Activated naive CD4-positive, alpha-beta T cell (primary cell): Measurements from ENCODE around the gene MAP3K19.
"Not testable (repeated sequence)": the region's sequence is repeated elsewhere in the genome, so short reads cannot be mapped to it uniquely, and the experiment has no call there.

Experiments
- DNase-seq, 4 experiments: peaks; one replicate each; lab custom pipeline; 2025; lab: John Stamatoyannopoulos, UW

The MAP3K19 gene

GRCh38 chr2:134985061-134985460 lies 62.2 kb downstream of the MAP3K19 start:
- no peak for DNase-seq

GRCh38 chr2:134982603-134983002 lies 64.6 kb downstream of the MAP3K19 start:
- DNase-seq: no peak

- DNase-seq: no peak
These were observed 66.6 kb downstream of the MAP3K19 start for GRCh38 chr2:134980639-134981038.

DNA sequence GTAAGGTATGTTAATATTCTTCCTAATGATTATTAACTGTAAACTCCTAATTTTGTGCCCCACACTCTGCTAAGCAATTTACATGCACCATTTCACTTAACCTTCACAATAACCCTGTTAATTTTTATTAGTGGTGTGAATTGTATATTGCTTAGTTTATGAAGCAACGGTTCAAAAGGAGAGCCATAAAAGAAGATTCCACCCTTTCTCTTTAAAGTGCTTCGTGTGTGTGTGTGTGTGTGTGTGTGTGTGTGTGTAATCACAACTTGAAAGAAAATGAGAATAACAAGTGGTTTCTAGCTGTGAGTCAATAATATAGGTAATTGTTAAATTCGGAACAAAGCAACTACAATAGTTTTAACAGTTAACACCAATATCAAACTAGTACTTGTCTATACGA lies 68.0 kb downstream of the MAP3K19 start:
- no peak for DNase-seq

- not testable (repeated sequence) for DNase-seq
These were observed 70.1 kb downstream of the MAP3K19 start for GRCh38 chr2:134977104-134977503.

GRCh38 chr2:134976074-134976702 lies 71.1 kb downstream of the MAP3K19 start:
- DNase-seq: no peak

- DNase-seq: no peak
These were observed 71.8 kb downstream of the MAP3K19 start for GRCh38 chr2:134975281-134976009.

DNA sequence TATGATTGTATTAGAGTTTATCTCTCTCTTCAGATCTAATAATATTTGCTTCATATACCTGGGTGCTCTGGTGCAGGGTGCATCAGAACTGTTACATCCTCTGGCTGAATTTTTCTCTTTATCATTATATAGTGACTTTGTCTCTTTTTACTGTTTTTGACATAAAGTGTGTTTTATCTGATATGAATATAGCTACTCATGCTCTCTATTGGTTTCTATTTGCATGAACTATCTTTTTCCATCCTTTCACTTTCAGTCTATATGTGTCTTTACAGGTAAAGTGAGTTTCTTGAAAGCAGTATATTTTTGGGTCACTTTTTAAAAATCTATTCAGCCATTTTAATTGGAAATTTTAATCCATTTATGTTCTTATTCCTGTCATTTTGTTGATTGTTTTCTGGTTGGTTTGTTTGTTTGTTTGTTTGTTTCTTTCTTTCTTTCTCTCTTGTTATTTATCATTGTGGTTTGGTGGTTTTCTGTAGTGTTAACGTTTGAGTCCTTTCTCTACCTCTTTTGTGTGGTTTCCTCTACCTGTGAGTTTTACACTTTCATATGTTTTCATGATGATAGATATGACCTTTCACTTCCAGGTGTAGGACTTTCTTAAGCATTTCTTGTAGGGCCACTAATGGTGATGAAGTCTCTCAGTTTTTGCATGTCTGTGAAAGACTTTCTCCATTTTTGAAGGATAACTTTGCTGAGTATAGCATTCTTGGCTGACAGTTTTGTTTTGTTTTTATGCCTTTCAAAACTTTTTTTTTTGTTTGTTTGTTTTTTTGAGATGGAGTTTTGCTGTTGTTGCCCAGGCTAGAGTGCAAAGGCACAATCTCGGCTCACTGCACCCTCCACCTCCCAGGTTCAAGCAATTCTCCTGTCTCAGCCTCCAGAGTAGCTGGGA lies 73.8 kb downstream of the MAP3K19 start:
- no peak for DNase-seq

DNA sequence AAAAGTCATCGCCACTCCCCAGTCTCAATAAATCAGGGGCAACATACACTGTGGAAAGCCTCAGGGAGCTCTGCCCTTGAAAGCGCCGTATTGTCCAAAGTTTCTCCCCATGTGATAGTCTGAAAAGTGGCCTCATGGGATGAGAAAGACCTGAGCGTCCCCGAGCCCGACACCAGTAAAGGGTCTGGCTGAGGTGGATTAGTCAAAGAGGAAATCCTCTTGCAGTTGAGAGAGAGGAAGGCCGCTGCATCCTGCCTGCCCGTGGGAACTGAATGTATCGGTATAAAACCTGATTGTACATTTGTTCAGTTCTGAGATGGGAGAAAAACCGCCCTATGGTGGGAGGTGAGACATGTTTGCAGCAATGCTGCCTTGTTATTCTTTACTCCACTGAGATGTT lies 80.1 kb downstream of the MAP3K19 start:
- not testable (repeated sequence) for DNase-seq

DNA sequence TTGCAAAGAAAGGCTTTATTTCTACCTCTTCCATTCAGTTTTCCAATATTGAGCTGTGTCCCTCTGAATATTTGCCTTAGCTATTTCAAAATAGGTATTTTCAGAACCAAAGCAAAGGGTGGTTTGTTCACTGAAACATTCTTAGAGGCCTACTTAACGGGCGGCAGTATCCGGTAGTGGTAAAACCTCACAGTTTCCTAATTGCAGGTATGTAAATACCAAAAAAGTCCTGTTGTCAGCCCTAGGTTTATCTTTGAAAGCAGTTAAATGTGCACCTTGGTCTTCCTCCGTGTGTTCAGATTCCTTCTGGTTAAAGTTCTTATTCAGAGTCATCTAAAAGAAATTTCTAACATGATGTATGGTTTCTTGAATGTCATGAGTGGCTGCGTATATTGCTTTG lies 89.8 kb downstream of the MAP3K19 start:
- no peak for DNase-seq

GRCh38 chr2:134955744-134956143 lies 91.5 kb downstream of the MAP3K19 start:
- no peak for DNase-seq

- DNase-seq: no peak
These were observed 93.2 kb downstream of the MAP3K19 start for GRCh38 chr2:134954065-134954464.

GRCh38 chr2:134952608-134953007 lies 94.6 kb downstream of the MAP3K19 start:
- no peak for DNase-seq

GRCh38 chr2:134950886-134951285 lies 96.4 kb downstream of the MAP3K19 start:
- DNase-seq: no peak

DNA sequence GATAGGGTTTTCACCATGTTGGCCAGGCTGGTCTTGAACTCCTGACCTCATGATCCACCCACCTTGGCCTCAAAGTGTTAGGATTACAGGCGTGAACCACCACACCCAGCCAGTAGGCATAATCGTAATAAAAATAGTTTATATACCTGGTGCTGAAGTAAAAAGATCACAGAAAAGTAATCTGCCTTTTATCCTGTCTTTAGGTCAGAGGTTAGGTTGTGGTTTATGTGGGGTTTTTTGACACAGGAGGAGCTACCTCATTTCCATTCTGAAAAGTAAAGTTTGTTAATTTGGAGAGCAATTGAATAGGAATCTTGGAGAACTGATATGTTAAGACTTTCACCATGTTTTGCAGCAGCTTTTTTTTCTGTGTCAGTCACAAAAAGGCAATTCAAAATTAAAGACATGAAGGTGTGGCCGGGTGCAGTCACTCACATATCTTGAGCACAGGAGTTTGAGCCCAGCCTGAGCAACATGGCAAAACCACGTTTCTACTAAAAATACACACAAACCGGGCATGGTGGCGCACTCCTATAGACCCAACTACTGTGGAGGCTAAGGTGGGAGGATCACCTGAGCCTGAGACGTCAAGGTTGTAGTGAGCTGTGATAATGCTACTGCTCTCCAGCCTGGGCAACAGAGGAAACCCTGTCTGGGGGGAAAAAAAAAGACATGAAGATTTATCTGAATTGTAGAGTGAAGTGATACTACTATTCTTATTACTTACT lies 97.1 kb downstream of the MAP3K19 start:
- no peak for DNase-seq

- DNase-seq: no peak
These were observed 101.2 kb downstream of the MAP3K19 start for GRCh38 chr2:134946073-134946472.

DNA sequence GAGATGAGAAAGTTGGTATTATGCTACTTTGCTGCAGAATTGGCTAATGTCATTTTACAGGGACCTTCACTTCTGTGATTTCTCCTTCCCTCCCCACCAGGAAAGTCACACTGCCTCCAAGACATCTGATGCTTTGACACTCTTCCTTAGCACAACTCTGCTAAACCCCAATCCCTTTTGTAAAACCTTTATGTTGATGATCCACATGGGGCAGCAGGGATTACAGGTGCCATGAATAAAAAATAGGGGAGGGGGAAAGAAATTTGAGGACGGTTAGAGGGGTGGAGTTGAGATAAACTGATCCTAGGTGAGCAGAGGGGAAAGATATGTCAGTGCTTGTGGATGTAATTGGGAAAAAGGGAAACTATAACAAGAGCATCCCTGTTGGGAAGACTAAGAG lies 102.3 kb downstream of the MAP3K19 start:
- DNase-seq: no peak

DNA sequence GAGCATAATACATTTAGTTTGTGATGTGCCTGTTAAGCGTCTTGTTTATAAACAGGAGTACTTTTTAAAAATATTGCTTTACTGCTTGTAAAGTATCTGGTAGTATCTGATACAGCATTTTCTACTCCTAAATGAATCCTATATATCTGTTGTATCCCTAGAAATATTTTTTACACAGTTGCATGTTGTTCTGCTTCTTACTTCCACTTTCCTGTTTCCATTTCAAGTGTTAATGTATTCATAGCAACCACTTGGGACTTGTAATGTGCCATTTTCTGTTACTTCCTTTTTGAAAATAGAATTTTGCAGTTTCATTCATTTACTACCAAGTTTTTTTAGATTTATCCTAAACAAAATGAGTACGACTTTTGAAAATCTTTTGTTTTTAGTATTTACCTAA lies 103.7 kb downstream of the MAP3K19 start:
- no peak for DNase-seq

GRCh38 chr2:134936691-134937090 lies 110.6 kb downstream of the MAP3K19 start:
- DNase-seq: no peak

DNA sequence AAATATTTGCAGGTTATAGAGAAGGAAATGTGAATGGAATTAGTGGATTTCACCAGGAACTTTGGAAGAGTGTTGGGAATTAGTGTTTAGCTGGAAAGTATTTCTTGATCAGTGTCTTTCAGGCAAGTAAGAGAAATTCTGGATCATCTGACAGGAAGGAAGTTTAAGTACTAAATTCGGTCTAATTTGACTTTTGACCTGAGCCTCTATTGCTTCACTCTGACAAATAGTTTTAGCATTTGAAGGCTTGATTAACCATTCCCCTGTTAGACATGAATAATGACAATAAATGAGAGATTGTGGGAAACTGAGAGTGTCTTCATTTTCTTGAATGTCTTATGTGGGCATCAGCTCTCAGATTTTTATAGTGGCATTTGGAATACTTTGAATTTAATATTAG lies 112.6 kb downstream of the MAP3K19 start:
- no peak for DNase-seq

- DNase-seq: no peak
These were observed 113.1 kb downstream of the MAP3K19 start for GRCh38 chr2:134934150-134934549.

DNA sequence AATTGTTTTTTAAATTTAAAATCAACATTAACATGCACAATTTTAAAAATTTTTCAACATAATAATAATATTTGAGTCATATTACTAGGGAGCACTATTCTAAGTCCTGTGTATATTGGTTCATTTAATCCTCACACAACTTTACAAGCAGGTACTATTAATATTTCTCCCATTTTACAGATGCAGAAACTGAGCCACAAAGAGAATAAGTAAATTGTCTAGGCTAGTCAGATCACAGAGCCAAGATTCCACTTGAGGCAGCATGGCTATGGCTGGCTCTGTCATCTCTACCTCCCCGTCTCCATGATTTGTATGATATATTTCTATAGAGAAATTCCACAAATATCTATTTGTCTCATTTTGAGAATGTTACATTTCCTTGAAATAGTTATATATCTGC lies 113.5 kb downstream of the MAP3K19 start:
- no peak for DNase-seq
